Urinary bladder (tissue), 4 donors: Measurements from ENCODE around the gene SLC25A6. TPM values are rescaled to one million over a fixed set of nuclear protein-coding genes. Genes with fewer than 3 reads are reported as not detected.
"Not testable (repeated sequence)": the region's sequence is repeated elsewhere in the genome, so short reads cannot be mapped to it uniquely, and the experiment has no call there.

Experiments used
- DNase-seq: peaks from one replicate; pipeline ENCODE4 v3.0.0-alpha.2; 2015; ENCODE audit errors: extremely low spot score
- H3K27ac ChIP-seq: one replicate; pipeline ENCODE4 v1.5.1; 2013; ENCODE audit warnings: low read depth, mild to moderate bottlenecking, moderate library complexity
- H3K36me3 ChIP-seq: one replicate; pipeline ENCODE4 v1.6.1; 2013; ENCODE audit warnings: mild to moderate bottlenecking, moderate library complexity; ENCODE audit not compliant: insufficient read depth
- H3K4me1 ChIP-seq: one replicate; pipeline ENCODE4 v1.6.1; 2013; ENCODE audit warnings: mild to moderate bottlenecking, moderate library complexity; ENCODE audit not compliant: insufficient read depth
- H3K4me3 ChIP-seq: one replicate; pipeline ENCODE4 v1.5.1; 2013; ENCODE audit warnings: low read depth, low read length
- WGBS: extraction: QIAGEN DNeasy Blood & Tissue Kit; methylation state at CpG from one replicate; pipeline ENCODE4 v1.1.7; 2013; 5-methylcytosine and 5-hydroxymethylcytosine counted together
- polyA plus RNA-seq: library from polyadenylated mRNA; stranded (reverse); fragments of 200-250 nt; gene quantifications from one replicate; pipeline ENCODE4 v1.2.3, GENCODE V29; 2013
- total RNA-seq: library from RNA; depleted of rRNA; stranded (reverse); fragments of >200 nt; gene quantifications from one replicate; pipeline ENCODE4 v1.2.3, GENCODE V29; 2014
- donor health status: healthy with polysubstance abuse.
- donor health status: healthy.

The SLC25A6 gene
- total and polyA plus RNA-seq, 2 donors: 125 to 587 TPM

- Histone ChIP-seq H3K36me3 (no peaks in the 10 kb centered on the region), H3K4me1 (no peaks in the 10 kb centered on the region), H3K27ac (no peak overlapping the region), H3K4me3 (no peak overlapping the region)
- no peak for DNase-seq
- 90% methylated on average over 2 of the region's 2 CpGs for WGBS
Measured at GRCh38 chrX:1361910-1362309, 30.0 kb downstream of the SLC25A6 start.

- no peaks in the 10 kb centered on the region for H3K36me3 ChIP-seq
- no peak for DNase-seq
- WGBS: 76% methylated on average over 12 of the region's 12 CpGs
- no peak overlapping the region for H3K27ac ChIP-seq
- H3K4me3 ChIP-seq: no peak overlapping the region
- no peaks in the 10 kb centered on the region for H3K4me1 ChIP-seq
Measured at GRCh38 chrX:1361275-1361674, 30.6 kb downstream of the SLC25A6 start.

- H3K4me3 ChIP-seq: no peak overlapping the region
- no peaks in the 10 kb centered on the region for H3K4me1 ChIP-seq
- WGBS: 72% methylated on average over 2 of the region's 2 CpGs
- no peak for DNase-seq
- H3K27ac ChIP-seq: no peak overlapping the region
- H3K36me3 ChIP-seq: no peaks in the 10 kb centered on the region
Measured at GRCh38 chrX:1360171-1360570, 31.7 kb downstream of the SLC25A6 start.

GRCh38 chrX:1359477-1359873, 32.4 kb downstream of the SLC25A6 start:
- H3K4me1 ChIP-seq: no peaks in the 10 kb centered on the region
- no peak for DNase-seq
- no peak overlapping the region for H3K4me3 ChIP-seq
- no peaks in the 10 kb centered on the region for H3K36me3 ChIP-seq
- 61% methylated on average over 4 of the region's 4 CpGs for WGBS
- H3K27ac ChIP-seq: no peak overlapping the region

- H3K4me3 ChIP-seq: no peak overlapping the region
- H3K36me3 ChIP-seq: no peaks in the 10 kb centered on the region
- no peak for DNase-seq
- 81% methylated on average over 6 of the region's 6 CpGs for WGBS
- no peaks in the 10 kb centered on the region for H3K4me1 ChIP-seq
- no peak overlapping the region for H3K27ac ChIP-seq
Measured at GRCh38 chrX:1358793-1359476, 33.0 kb downstream of the SLC25A6 start.

GRCh38 chrX:1357993-1358392, 33.9 kb downstream of the SLC25A6 start:
- Histone ChIP-seq H3K4me1 (no peaks in the 10 kb centered on the region), H3K27ac (no peak overlapping the region), H3K4me3 (no peak overlapping the region), H3K36me3 (no peaks in the 10 kb centered on the region)
- DNase-seq: no peak
- WGBS: 93% methylated on average over 10 of the region's 10 CpGs

GRCh38 chrX:1355131-1356046, 36.5 kb downstream of the SLC25A6 start:
- H3K4me1 ChIP-seq: no peaks in the 10 kb centered on the region
- no peak overlapping the region for H3K4me3 ChIP-seq
- no peak for DNase-seq
- H3K36me3 ChIP-seq: no peaks in the 10 kb centered on the region
- WGBS: 35% methylated on average over 11 of the region's 11 CpGs
- no peak overlapping the region for H3K27ac ChIP-seq

GRCh38 chrX:1354036-1355019, 37.6 kb downstream of the SLC25A6 start:
- 93% methylated on average over 11 of the region's 11 CpGs for WGBS
- no peak for DNase-seq
- Histone ChIP-seq H3K27ac (no peak overlapping the region), H3K36me3 (no peaks in the 10 kb centered on the region), H3K4me1 (no peaks in the 10 kb centered on the region), H3K4me3 (no peak overlapping the region)

- Histone ChIP-seq H3K4me1 (no peaks in the 10 kb centered on the region), H3K4me3 (no peak overlapping the region), H3K27ac (no peak overlapping the region), H3K36me3 (no peaks in the 10 kb centered on the region)
- WGBS: 91% methylated on average over 49 of the region's 49 CpGs
- no peak for DNase-seq
Measured at GRCh38 chrX:1351981-1352714, 39.8 kb downstream of the SLC25A6 start.

- WGBS: 91% methylated on average over 15 of the region's 15 CpGs
- not testable (repeated sequence) for H3K27ac ChIP-seq, DNase-seq, H3K36me3 ChIP-seq, H3K4me3 ChIP-seq, H3K4me1 ChIP-seq
Measured at GRCh38 chrX:1349606-1350005, 42.3 kb downstream of the SLC25A6 start.

GRCh38 chrX:1341545-1342184, 50.2 kb downstream of the SLC25A6 start:
- H3K4me1 ChIP-seq: no peaks in the 10 kb centered on the region
- H3K4me3 ChIP-seq: no peak overlapping the region
- no peak overlapping the region for H3K27ac ChIP-seq
- DNase-seq: no peak
- 78% methylated on average over 22 of the region's 22 CpGs for WGBS
- H3K36me3 ChIP-seq: peaks cover 2% of the 10 kb centered on the region

GRCh38 chrX:1336948-1337779, 54.7 kb downstream of the SLC25A6 start:
- WGBS: 51% methylated on average over 18 of the region's 18 CpGs
- DNase-seq: no peak
- H3K36me3 ChIP-seq: peaks cover 2% of the 10 kb centered on the region
- no peaks in the 10 kb centered on the region for H3K4me1 ChIP-seq
- no peak overlapping the region for H3K27ac ChIP-seq
- H3K4me3 ChIP-seq: peak overlapping the region; percentile 29
